ENCODE measurements around the gene DNAH3. TPM values are rescaled to one million over a fixed set of nuclear protein-coding genes. Genes with fewer than 3 reads are reported as not detected.
A peak's percentile ranks its signal among the peaks of the same experiment; 100 is the strongest.

DNAH3 gene
- total and polyA plus RNA-seq, 2 of the 13 experiments (the other 11 are each of a cell fraction or from before 2014, with no cell fraction given), result 0.07 to 0.08 TPM

DNA sequence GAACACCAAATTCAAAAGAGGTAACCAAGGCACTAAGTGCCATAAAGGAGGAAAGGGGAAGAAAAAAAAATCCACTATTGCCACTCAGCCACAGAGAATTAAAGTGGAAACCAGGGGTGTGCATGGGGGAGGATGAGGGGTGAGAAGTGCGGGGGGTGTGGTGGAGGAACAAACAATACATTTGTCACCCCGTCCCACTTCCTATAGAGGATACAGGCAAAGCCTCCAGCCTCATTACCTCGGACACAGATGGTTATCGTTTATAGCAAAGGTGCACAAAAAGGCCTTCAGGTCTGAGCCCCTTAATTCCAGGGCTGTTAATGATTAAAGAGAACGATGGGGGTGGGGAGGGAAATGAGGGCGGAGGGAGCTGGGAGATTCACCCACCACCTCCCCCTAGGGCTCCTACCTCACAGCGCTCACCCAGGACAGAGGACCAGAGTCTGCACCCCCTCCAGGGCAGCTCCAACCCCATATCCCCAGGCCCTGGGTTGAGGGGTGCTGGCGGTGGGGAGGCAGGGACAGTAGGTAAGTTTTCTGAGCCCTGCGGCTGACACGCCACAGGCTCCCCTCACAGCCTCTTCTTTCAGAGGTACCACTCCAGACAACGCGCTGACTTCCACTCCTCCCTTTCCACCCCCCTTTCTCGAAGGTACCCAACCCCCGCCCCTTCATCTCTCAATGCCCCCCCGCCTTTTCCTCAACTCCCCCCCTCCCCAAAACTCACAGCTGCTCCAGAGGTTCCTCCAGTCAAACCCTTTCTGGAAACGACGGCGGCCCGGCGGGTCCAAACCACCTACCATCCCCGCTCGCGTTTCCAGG lies 251.0 kb downstream of the DNAH3 start (continued):
- TF ChIP-seq, protein P1, sequence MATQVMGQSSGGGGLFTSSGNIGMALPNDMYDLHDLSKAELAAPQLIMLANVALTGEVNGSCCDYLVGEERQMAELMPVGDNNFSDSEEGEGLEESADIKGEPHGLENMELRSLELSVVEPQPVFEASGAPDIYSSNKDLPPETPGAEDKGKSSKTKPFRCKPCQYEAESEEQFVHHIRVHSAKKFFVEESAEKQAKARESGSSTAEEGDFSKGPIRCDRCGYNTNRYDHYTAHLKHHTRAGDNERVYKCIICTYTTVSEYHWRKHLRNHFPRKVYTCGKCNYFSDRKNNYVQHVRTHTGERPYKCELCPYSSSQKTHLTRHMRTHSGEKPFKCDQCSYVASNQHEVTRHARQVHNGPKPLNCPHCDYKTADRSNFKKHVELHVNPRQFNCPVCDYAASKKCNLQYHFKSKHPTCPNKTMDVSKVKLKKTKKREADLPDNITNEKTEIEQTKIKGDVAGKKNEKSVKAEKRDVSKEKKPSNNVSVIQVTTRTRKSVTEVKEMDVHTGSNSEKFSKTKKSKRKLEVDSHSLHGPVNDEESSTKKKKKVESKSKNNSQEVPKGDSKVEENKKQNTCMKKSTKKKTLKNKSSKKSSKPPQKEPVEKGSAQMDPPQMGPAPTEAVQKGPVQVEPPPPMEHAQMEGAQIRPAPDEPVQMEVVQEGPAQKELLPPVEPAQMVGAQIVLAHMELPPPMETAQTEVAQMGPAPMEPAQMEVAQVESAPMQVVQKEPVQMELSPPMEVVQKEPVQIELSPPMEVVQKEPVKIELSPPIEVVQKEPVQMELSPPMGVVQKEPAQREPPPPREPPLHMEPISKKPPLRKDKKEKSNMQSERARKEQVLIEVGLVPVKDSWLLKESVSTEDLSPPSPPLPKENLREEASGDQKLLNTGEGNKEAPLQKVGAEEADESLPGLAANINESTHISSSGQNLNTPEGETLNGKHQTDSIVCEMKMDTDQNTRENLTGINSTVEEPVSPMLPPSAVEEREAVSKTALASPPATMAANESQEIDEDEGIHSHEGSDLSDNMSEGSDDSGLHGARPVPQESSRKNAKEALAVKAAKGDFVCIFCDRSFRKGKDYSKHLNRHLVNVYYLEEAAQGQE (IDR thresholded peaks at IDR 0.05; ENCODE audit: borderline replicate concordance in 1 of 2, low read depth in 1 of 2, low read length in 2 of 2), result peak in 1 of 2 experiments; percentile 31; a peak in 1 of 4 replicates
- no peak for TF ChIP-seq PAX8 (CRISPR knock-in tag; IDR thresholded peaks at IDR 0.05; ENCODE audit: borderline replicate concordance)
- peak; percentile 73 for TF ChIP-seq ZNF331 (CRISPR knock-in tag; IDR thresholded peaks at IDR 0.05)
- TF ChIP-seq TMF1 (CRISPR knock-in tag; IDR thresholded peaks at IDR 0.05; ENCODE audit: low read depth), result peak; percentile 87; the same call in 1 of the 2 replicates
- TF ChIP-seq, protein P2, sequence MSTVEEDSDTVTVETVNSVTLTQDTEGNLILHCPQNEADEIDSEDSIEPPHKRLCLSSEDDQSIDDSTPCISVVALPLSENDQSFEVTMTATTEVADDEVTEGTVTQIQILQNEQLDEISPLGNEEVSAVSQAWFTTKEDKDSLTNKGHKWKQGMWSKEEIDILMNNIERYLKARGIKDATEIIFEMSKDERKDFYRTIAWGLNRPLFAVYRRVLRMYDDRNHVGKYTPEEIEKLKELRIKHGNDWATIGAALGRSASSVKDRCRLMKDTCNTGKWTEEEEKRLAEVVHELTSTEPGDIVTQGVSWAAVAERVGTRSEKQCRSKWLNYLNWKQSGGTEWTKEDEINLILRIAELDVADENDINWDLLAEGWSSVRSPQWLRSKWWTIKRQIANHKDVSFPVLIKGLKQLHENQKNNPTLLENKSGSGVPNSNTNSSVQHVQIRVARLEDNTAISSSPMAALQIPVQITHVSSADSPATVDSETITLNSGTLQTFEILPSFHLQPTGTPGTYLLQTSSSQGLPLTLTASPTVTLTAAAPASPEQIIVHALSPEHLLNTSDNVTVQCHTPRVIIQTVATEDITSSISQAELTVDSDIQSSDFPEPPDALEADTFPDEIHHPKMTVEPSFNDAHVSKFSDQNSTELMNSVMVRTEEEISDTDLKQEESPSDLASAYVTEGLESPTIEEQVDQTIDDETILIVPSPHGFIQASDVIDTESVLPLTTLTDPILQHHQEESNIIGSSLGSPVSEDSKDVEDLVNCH (CRISPR knock-in tag; IDR thresholded peaks at IDR 0.05), result peak; percentile 82; the same call in 1 of the 2 replicates
- TF ChIP-seq KLF12 (CRISPR knock-in tag; IDR thresholded peaks at IDR 0.05; ENCODE audit: borderline replicate concordance), result 0 out of 2 replicates have a peak, but pooled peaks have one; percentile 24
- TF ChIP-seq, protein P3, sequence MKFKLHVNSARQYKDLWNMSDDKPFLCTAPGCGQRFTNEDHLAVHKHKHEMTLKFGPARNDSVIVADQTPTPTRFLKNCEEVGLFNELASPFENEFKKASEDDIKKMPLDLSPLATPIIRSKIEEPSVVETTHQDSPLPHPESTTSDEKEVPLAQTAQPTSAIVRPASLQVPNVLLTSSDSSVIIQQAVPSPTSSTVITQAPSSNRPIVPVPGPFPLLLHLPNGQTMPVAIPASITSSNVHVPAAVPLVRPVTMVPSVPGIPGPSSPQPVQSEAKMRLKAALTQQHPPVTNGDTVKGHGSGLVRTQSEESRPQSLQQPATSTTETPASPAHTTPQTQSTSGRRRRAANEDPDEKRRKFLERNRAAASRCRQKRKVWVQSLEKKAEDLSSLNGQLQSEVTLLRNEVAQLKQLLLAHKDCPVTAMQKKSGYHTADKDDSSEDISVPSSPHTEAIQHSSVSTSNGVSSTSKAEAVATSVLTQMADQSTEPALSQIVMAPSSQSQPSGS (CRISPR knock-in tag; IDR thresholded peaks at IDR 0.05), result peak; percentile 16; the same call in 1 of the 2 replicates
- peak; percentile 17 for TF ChIP-seq PCBP2 (optimal IDR thresholded peaks at IDR 0.05; ENCODE audit: low read depth, low read length, poor library complexity, severe bottlenecking)
- TF ChIP-seq, protein P4, sequence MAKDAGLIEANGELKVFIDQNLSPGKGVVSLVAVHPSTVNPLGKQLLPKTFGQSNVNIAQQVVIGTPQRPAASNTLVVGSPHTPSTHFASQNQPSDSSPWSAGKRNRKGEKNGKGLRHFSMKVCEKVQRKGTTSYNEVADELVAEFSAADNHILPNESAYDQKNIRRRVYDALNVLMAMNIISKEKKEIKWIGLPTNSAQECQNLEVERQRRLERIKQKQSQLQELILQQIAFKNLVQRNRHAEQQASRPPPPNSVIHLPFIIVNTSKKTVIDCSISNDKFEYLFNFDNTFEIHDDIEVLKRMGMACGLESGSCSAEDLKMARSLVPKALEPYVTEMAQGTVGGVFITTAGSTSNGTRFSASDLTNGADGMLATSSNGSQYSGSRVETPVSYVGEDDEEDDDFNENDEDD (CRISPR knock-in tag; IDR thresholded peaks at IDR 0.05; ENCODE audit: borderline replicate concordance), result 0 out of 2 replicates have a peak, but pooled peaks have one; percentile 14
- peak; percentile 93 for TF ChIP-seq ARID2 (CRISPR knock-in tag; IDR thresholded peaks at IDR 0.05; ENCODE audit: borderline replicate concordance)
- no peak for TF ChIP-seq PTBP1 (IDR thresholded peaks at IDR 0.05; ENCODE audit: low read depth, low read length, poor library complexity, severe bottlenecking)
- peak; percentile 71; the same call in 1 of the 2 replicates for TF ChIP-seq ZNF670 (CRISPR knock-in tag; IDR thresholded peaks at IDR 0.05; ENCODE audit: borderline replicate concordance)
- peak; percentile 91 for TF ChIP-seq TBX2 (CRISPR knock-in tag; IDR thresholded peaks at IDR 0.05; ENCODE audit: borderline replicate concordance)
- TF ChIP-seq, protein P5, sequence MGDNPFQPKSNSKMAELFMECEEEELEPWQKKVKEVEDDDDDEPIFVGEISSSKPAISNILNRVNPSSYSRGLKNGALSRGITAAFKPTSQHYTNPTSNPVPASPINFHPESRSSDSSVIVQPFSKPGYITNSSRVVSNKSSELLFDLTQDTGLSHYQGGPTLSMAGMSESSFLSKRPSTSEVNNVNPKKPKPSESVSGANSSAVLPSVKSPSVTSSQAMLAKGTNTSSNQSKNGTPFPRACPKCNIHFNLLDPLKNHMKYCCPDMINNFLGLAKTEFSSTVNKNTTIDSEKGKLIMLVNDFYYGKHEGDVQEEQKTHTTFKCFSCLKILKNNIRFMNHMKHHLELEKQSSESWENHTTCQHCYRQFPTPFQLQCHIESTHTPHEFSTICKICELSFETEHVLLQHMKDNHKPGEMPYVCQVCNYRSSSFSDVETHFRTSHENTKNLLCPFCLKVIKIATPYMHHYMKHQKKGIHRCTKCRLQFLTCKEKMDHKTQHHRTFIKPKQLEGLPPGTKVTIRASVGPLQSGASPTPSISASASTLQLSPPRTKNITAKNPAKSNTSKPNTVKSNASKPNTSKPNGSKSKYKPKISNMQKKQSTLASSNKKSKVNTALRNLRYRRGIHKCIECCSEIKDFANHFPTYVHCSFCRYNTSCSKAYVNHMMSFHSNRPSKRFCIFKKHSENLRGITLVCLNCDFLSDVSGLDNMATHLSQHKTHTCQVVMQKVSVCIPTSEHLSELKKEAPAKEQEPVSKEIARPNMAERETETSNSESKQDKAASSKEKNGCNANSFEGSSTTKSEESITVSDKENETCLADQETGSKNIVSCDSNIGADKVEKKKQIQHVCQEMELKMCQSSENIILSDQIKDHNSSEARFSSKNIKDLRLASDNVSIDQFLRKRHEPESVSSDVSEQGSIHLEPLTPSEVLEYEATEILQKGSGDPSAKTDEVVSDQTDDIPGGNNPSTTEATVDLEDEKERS (CRISPR knock-in tag; IDR thresholded peaks at IDR 0.05), result peak; percentile 6; the same call in 1 of the 2 replicates

Measured in HepG2 (cell line).